Measurements from ENCODE around the gene ZNRF3.

GRCh38 chr22:28939932-28940331 is 56.6 kb downstream of the ZNRF3 start:
- no peak for TF ChIP-seq CTCF (IDR thresholded peaks at IDR 0.05)
- TF ChIP-seq POLR2A (IDR thresholded peaks at IDR 0.05): no peak
